H1 (cell line): ENCODE results near the gene CPTP. TPM values are rescaled to one million over a fixed set of nuclear protein-coding genes. Genes with fewer than 3 reads are reported as not detected.

Experiments used
- CTCF ChIA-PET: fragments of 300-600 bp; sonication (Branson Sonifier 250); formaldehyde crosslinking; loops from one replicate; lab custom pipeline; 2021; ENCODE audit not compliant: partially characterized antibody; lab: Charles Lee
- POLR2A ChIA-PET: fragments of 300-600 bp; sonication (Branson Sonifier 250); formaldehyde crosslinking; loops from one replicate; lab custom pipeline; 2021; ENCODE audit warnings: inconsistent platforms; ENCODE audit not compliant: partially characterized antibody; lab: Charles Lee
- DNase-seq, 2 experiments: peaks; one replicate each; pipeline versions ENCODE4 v3.0.0 to v3.0.0-alpha.2; 2010 to 2022; ENCODE audit warnings: low spot score in 2 of 2, low read depth in 1 of 2, mixed read lengths in 1 of 2
- FAIRE-seq: peaks from 2 replicates; lab custom pipeline; 2011; peaks lifted over from hg19 to GRCh38; lab: Jason Lieb, UNC
- H2AFZ ChIP-seq: 2 replicates; pipeline ENCODE4 v1.8.1; 2012; ENCODE audit warnings: low read length, inconsistent platforms
- H2AK5ac ChIP-seq: 2 replicates; pipeline ENCODE4 v1.6.1; 2013; ENCODE audit warnings: low read depth, low read length
- H2BK120ac ChIP-seq: replicated peaks from 2 replicates; pipeline ENCODE3; 2013; ENCODE audit warnings: low read depth, low read length, inconsistent platforms
- H2BK12ac ChIP-seq: 2 replicates; pipeline ENCODE4 v1.6.1; 2013; ENCODE audit warnings: low read depth, low read length
- H2BK15ac ChIP-seq: 2 replicates; pipeline ENCODE4 v1.6.1; 2013; ENCODE audit warnings: low read length
- H2BK20ac ChIP-seq: 2 replicates; pipeline ENCODE4 v1.6.1; 2013; ENCODE audit warnings: low read length
- H2BK5ac ChIP-seq: 2 replicates; pipeline ENCODE4 v1.6.1; 2013; ENCODE audit warnings: low read depth, low read length
- H3K14ac ChIP-seq: 2 replicates; pipeline ENCODE4 v1.6.1; 2013; ENCODE audit warnings: inconsistent platforms; ENCODE audit not compliant: insufficient read length
- H3K18ac ChIP-seq: 2 replicates; pipeline ENCODE4 v1.6.1; 2013; ENCODE audit warnings: low read length; ENCODE audit errors: extremely low read depth
- H3K23ac ChIP-seq: 2 replicates; pipeline ENCODE4 v1.6.1; 2013; ENCODE audit warnings: inconsistent platforms; ENCODE audit not compliant: insufficient read length
- H3K23me2 ChIP-seq: 2 replicates; pipeline ENCODE4 v1.6.1; 2013; ENCODE audit warnings: low read depth, low read length
- H3K27ac ChIP-seq: 2 replicates; pipeline ENCODE4 v1.6.1; 2011; ENCODE audit warnings: low read depth, low read length, inconsistent platforms
- H3K27me3 ChIP-seq, 4 experiments: replicated peaks in 1 of 4; 1 replicate in 1 of 4; 2 replicates in 3 of 4; pipeline versions ENCODE4 v1.6.1 to v1.8.1; 2011 to 2013; ENCODE audit warnings: low read length in 3 of 4, mild to moderate bottlenecking in 3 of 4, inconsistent platforms in 2 of 4, mixed read lengths in 2 of 4, moderate library complexity in 1 of 4; ENCODE audit not compliant: control insufficient read depth in 3 of 4, insufficient read depth in 3 of 4; ENCODE audit errors: extremely low read depth in 1 of 4
- H3K36me3 ChIP-seq, 4 experiments: 2 replicates each; pipeline versions ENCODE4 v1.6.1 to v1.8.1; 2011 to 2013; ENCODE audit warnings: mild to moderate bottlenecking in 4 of 4, low read length in 3 of 4, moderate library complexity in 2 of 4, control low read depth in 1 of 4, inconsistent platforms in 1 of 4; ENCODE audit not compliant: insufficient read depth in 4 of 4, control insufficient read depth in 2 of 4
- H3K4ac ChIP-seq: replicated peaks from 2 replicates; pipeline ENCODE3; 2013; ENCODE audit warnings: low read length, low read depth, mixed read lengths, inconsistent platforms; ENCODE audit not compliant: insufficient read length
- H3K4me1 ChIP-seq, 4 experiments: replicated peaks in 1 of 4; 1 replicate in 1 of 4; 2 replicates in 3 of 4; pipeline versions ENCODE4 v1.6.1 to v1.8.1; 2011 to 2013; ENCODE audit warnings: low read length in 3 of 4, inconsistent platforms in 2 of 4, mixed read lengths in 1 of 4; ENCODE audit not compliant: insufficient read depth in 4 of 4, control insufficient read depth in 3 of 4
- H3K4me2 ChIP-seq, 2 experiments: 2 replicates each; pipeline versions ENCODE4 v1.6.1 to v1.8.1; 2011 to 2013; ENCODE audit warnings: low read depth in 2 of 2, low read length in 2 of 2, control low read depth in 1 of 2, inconsistent platforms in 1 of 2, mild to moderate bottlenecking in 1 of 2; ENCODE audit not compliant: insufficient read depth in 1 of 2
- H3K4me3 ChIP-seq, 4 experiments: fragments of 200-600, 300-600 bp in 1 of 4; sonication (generic), shearing (Covaris generic), sonication (Bioruptor Twin) in 1 of 4; 2 replicates each; pipeline versions ENCODE4 v1.5.1 to v1.8.1; 2011 to 2016; ENCODE audit warnings: low read length in 4 of 4, low read depth in 3 of 4, control low read depth in 2 of 4, inconsistent platforms in 2 of 4, mild to moderate bottlenecking in 2 of 4, mixed read lengths in 1 of 4, moderate library complexity in 1 of 4; ENCODE audit not compliant: insufficient read depth in 2 of 4; ENCODE audit errors: extremely low read depth in 1 of 4
- H3K56ac ChIP-seq: replicated peaks from 2 replicates; pipeline ENCODE3; 2013; ENCODE audit warnings: low read depth, mild to moderate bottlenecking, mixed read lengths, low read length, inconsistent platforms; ENCODE audit not compliant: insufficient read length
- H3K79me1 ChIP-seq: 2 replicates; pipeline ENCODE4 v1.6.1; 2013; ENCODE audit warnings: low read depth, low read length, control low read depth
- H3K79me2 ChIP-seq, 2 experiments: 2 replicates each; pipeline versions ENCODE4 v1.6.1 to v1.8.1; 2012 to 2013; ENCODE audit warnings: low read length in 2 of 2, mild to moderate bottlenecking in 2 of 2, inconsistent platforms in 1 of 2; ENCODE audit not compliant: insufficient read depth in 2 of 2, control insufficient read depth in 1 of 2
- H3K9ac ChIP-seq, 4 experiments: replicated peaks in 1 of 4; 1 replicate in 1 of 4; 2 replicates in 3 of 4; pipeline versions ENCODE4 v1.6.1 to v1.8.1; 2011 to 2013; ENCODE audit warnings: low read depth in 3 of 4, low read length in 3 of 4, control low read depth in 2 of 4, mild to moderate bottlenecking in 2 of 4, moderate library complexity in 2 of 4, inconsistent platforms in 1 of 4; ENCODE audit errors: extremely low read depth in 1 of 4
- H3K9me3 ChIP-seq, 2 experiments: 2 replicates each; pipeline versions ENCODE4 v1.6.1 to v1.8.1; 2012 to 2013; ENCODE audit warnings: mild to moderate bottlenecking in 2 of 2, moderate library complexity in 2 of 2, control low read depth in 1 of 2, inconsistent platforms in 1 of 2, low read depth in 1 of 2, low read length in 1 of 2, mixed read lengths in 1 of 2; ENCODE audit not compliant: insufficient read depth in 2 of 2
- H4K20me1 ChIP-seq, 2 experiments: replicated peaks in 1 of 2; 2 replicates each; pipeline versions ENCODE3 to v1.8.1; 2011 to 2013; ENCODE audit warnings: inconsistent platforms in 2 of 2, low read length in 2 of 2, mild to moderate bottlenecking in 1 of 2; ENCODE audit not compliant: insufficient read depth in 2 of 2, control insufficient read depth in 1 of 2
- H4K5ac ChIP-seq: 2 replicates; pipeline ENCODE4 v1.6.1; 2013; ENCODE audit warnings: low read length, low read depth, mixed read lengths, inconsistent platforms; ENCODE audit not compliant: insufficient read length
- H4K8ac ChIP-seq: 2 replicates; pipeline ENCODE4 v1.8.0; 2013; ENCODE audit warnings: mild to moderate bottlenecking, moderate library complexity, low read length, inconsistent platforms; ENCODE audit not compliant: insufficient read depth; ENCODE audit errors: extremely low read depth
- H4K91ac ChIP-seq: replicated peaks from 2 replicates; pipeline ENCODE3; 2013; ENCODE audit warnings: low read length, mixed read lengths, inconsistent platforms; ENCODE audit not compliant: insufficient read length
- BCL11A ChIP-seq, 2 experiments: IDR thresholded peaks; one replicate each; pipeline ENCODE4 v1.6.1; 2011; ENCODE audit warnings: low read depth in 2 of 2, low read length in 2 of 2, mild to moderate bottlenecking in 2 of 2
- PHF8 ChIP-seq: fragments of 200-600 bp; sonication (generic); conservative IDR thresholded peaks from 2 replicates; pipeline ENCODE4 v1.7.1; 2012; ENCODE audit warnings: low read depth, mild to moderate bottlenecking, inconsistent platforms, low read length, moderate library complexity
- SIRT6 ChIP-seq: IDR thresholded peaks from one replicate; pipeline ENCODE4 v1.7.1; 2012; ENCODE audit warnings: low read length, inconsistent platforms
- SUZ12 ChIP-seq: fragments of 200-600 bp; sonication (generic); IDR thresholded peaks from 2 replicates; pipeline ENCODE4 v1.6.1; 2012; ENCODE audit warnings: mild to moderate bottlenecking, inconsistent platforms, low read length, moderate library complexity, mixed read lengths
- WGBS, 2 experiments: shearing (Covaris generic) in 1 of 2; methylation state at CpG; one replicate each; pipeline versions ENCODE4 v1.1.6 to v1.1.7; 2013 to 2015; ENCODE audit warnings: low lambda C conversion rate in 2 of 2, mixed read lengths in 2 of 2, inconsistent platforms in 1 of 2, low coverage in 1 of 2, missing lambda C conversion rate in 1 of 2; ENCODE audit not compliant: insufficient replicate concordance in 2 of 2, insufficient coverage in 1 of 2, insufficient read length in 1 of 2; ENCODE audit errors: extremely low coverage in 1 of 2, missing lambda C conversion rate in 1 of 2; 5-methylcytosine and 5-hydroxymethylcytosine counted together
- polyA plus RNA-seq, 7 experiments: library from polyadenylated mRNA; depleted of rRNA in 3 of 7; stranded (reverse) in 5 of 7; unstranded in 2 of 7; fragments of >200 nt in 5 of 7; fragments of 200-250 nt in 2 of 7; gene quantifications; 1 replicate in 5 of 7; 2 replicates in 1 of 7; 4 replicates in 1 of 7; pipeline versions ENCODE4 v1.2.1 to v1.2.3, GENCODE V29; 2011 to 2013; ENCODE audit warnings: missing spikeins in 2 of 7, mixed read lengths in 2 of 7
- total RNA-seq: library from RNA; stranded (reverse); fragmentation: NEBNext Ultra II Directional; extraction: Animal tissue kit (Norgen Biotek cat#: 25700); gene quantifications from 2 replicates; pipeline ENCODE4 v1.2.1, GENCODE V29; 2021

The CPTP gene
- total and polyA plus RNA-seq, 2 of the 8 experiments (the other 6 are each of a cell fraction or from before 2014, with no cell fraction given): 8.1 to 10.6 TPM

- Histone ChIP-seq H3K36me3 (peaks cover 0 to 7% (median 0%) of the 10 kb centered on the region in 4 experiments; a peak in 1 of 8 replicates), H3K79me1 (no peaks in the 10 kb centered on the region), H2BK120ac (no peak overlapping the region), H3K14ac (no peak overlapping the region), H3K79me2 (no peaks in the 10 kb centered on the region), H4K5ac (no peak overlapping the region), H3K4me3 (no peak overlapping the region), H2BK15ac (no peak overlapping the region), H3K9me3 (peaks cover 0 to 2% of the 10 kb centered on the region in 2 experiments; a peak in 1 of 4 replicates), H3K27ac (no peak overlapping the region), H3K27me3 (peaks cover 0 to 3% (median 0%) of the 10 kb centered on the region in 4 experiments; a peak in 1 of 7 replicates), H3K9ac (no peak overlapping the region), H3K23ac (no peak overlapping the region), H4K8ac (no peak overlapping the region), H3K4ac (no peak overlapping the region), H4K91ac (no peak overlapping the region), H2BK5ac (no peak overlapping the region), H3K4me1 (peaks cover 0 to 8% (median 0%) of the 10 kb centered on the region in 4 experiments; a peak in 2 of 7 replicates), H3K56ac (no peak overlapping the region), H3K4me2 (no peak overlapping the region), H2AK5ac (peak overlapping the region; percentile 24; the same call in 1 of the 2 replicates), H2AFZ (no peak overlapping the region), H3K18ac (no peak overlapping the region), H3K23me2 (no peaks in the 10 kb centered on the region), H4K20me1 (peaks cover 2 to 6% of the 10 kb centered on the region in 2 experiments), H2BK20ac (no peak overlapping the region), H2BK12ac (no peak overlapping the region)
- no peak for FAIRE-seq
- CTCF ChIA-PET: interaction anchor here (1.2 to 3.4 kb wide), 8 partner anchors 12 to 210 kb away, joined by 3 to 38 read pairs (median 4); partner anchors contain the start of genes ACAP3, SCNN1D and TTLL10
- POLR2A ChIA-PET: interaction anchor here (2.3 kb wide), 1 partner anchor 19 kb away, joined by 9 read pairs; the partner anchor contains the start of gene UBE2J2
- 91% methylated on average over 6 of the region's 18 CpGs; no CpG with 5 or more reads in 1 of the 2 experiments for WGBS, 2 experiments
- TF ChIP-seq BCL11A (IDR thresholded peaks at IDR 0.05; ENCODE audit: low read depth in 2 of 2, low read length in 2 of 2) (no peak), PHF8 (no peak), SIRT6 (no peak), SUZ12 (no peak)
- DNase-seq: no peak
Observed at GRCh38 chr1:1292851-1293250, 31.8 kb upstream of the CPTP start.
